K562 (cell line): ENCODE results near the gene SGK1. TPM values are rescaled to one million over a fixed set of nuclear protein-coding genes. Genes with fewer than 3 reads are reported as not detected.

Source experiments
- AFF4 ChIP-seq: sonication (generic); formaldehyde crosslinking; IDR thresholded peaks from 2 replicates; pipeline ENCODE4 v1.8.0; 2023; ENCODE audit warnings: mild to moderate bottlenecking, missing genetic modification reagents
- CBX5 ChIP-seq: IDR thresholded peaks from 2 replicates; pipeline ENCODE4 v1.6.1; 2014; ENCODE audit warnings: low read depth, borderline replicate concordance
- COPS2 ChIP-seq: fragments of 450-650 bp; conservative IDR thresholded peaks from 2 replicates; pipeline ENCODE4 v1.6.1; 2016; ENCODE audit warnings: mild to moderate bottlenecking, moderate library complexity
- ETS2 ChIP-seq: IDR thresholded peaks from 2 replicates; pipeline ENCODE4 v1.6.1; 2016; ENCODE audit warnings: borderline replicate concordance, missing genetic modification characterization, mild to moderate bottlenecking, moderate library complexity, missing compliant biosample characterization; ENCODE audit not compliant: poor library complexity, severe bottlenecking
- FOXA3 ChIP-seq, 2 experiments: fragments of 450-650 bp in 1 of 2; sonication (generic) in 1 of 2; formaldehyde crosslinking; IDR thresholded peaks in 1 of 2; conservative IDR thresholded peaks in 1 of 2; 2 replicates each; pipeline versions ENCODE4 v1.4.0 to v1.8.0; 2020 to 2022; ENCODE audit warnings: mild to moderate bottlenecking in 2 of 2, missing genetic modification reagents in 1 of 2
- GATAD2A ChIP-seq: fragments of 450-650 bp; IDR thresholded peaks from 2 replicates; pipeline ENCODE4 v1.6.1; 2017
- MLLT1 ChIP-seq, 2 experiments: fragments of 450-650 bp; IDR thresholded peaks; 2 replicates each; pipeline ENCODE4 v1.6.1; 2016
- MTA2 ChIP-seq: fragments of 450-650 bp; IDR thresholded peaks from 2 replicates; pipeline ENCODE4 v1.6.1; 2016; ENCODE audit warnings: low read depth
- POLR2A ChIP-seq: fragments of 450-650 bp; conservative IDR thresholded peaks from 2 replicates; pipeline ENCODE4 v1.6.1; 2016
- POLR3G ChIP-seq: IDR thresholded peaks from 2 replicates; pipeline ENCODE4 v1.6.1; 2011; ENCODE audit not compliant: insufficient read length, insufficient replicate concordance; ENCODE audit errors: extremely low read depth
- RBFOX2 ChIP-seq: fragments of 200-400 bp; formaldehyde crosslinking; IDR thresholded peaks from 2 replicates; pipeline ENCODE4 v1.6.1; 2017; ENCODE audit warnings: low read depth, mild to moderate bottlenecking, low read length, moderate library complexity
- SMAD3 ChIP-seq: fragments of 450-650 bp; formaldehyde crosslinking; conservative IDR thresholded peaks from 2 replicates; pipeline ENCODE4 v1.4.0; 2020; ENCODE audit warnings: mild to moderate bottlenecking
- THRA ChIP-seq: fragments of 450-650 bp; IDR thresholded peaks from 2 replicates; pipeline ENCODE4 v1.6.1; 2017; ENCODE audit warnings: mild to moderate bottlenecking, moderate library complexity
- TSHZ1 ChIP-seq: fragments of 250-450 bp; sonication (Bioruptor Pico); IDR thresholded peaks from 2 replicates; pipeline ENCODE4 v1.4.0; 2020; ENCODE audit warnings: mild to moderate bottlenecking, moderate library complexity
- U2AF1 ChIP-seq: fragments of 200-400 bp; formaldehyde crosslinking; optimal IDR thresholded peaks from 2 replicates; pipeline ENCODE3; 2017; ENCODE audit warnings: mild to moderate bottlenecking, low read depth, low read length, moderate library complexity
- polyA plus RNA-seq, 8 experiments: library from polyadenylated mRNA; depleted of rRNA in 4 of 8; stranded (reverse) in 5 of 8; unstranded in 3 of 8; fragments of >200 nt; fragmentation: Nextera tagmentation in 2 of 8; fragmentation: Illumina TruSeq in 1 of 8; extraction: Ambion mirVana in 2 of 8; extraction: Trizol in 1 of 8; gene quantifications; 2 replicates each; pipeline versions ENCODE4 v1.2.1 to v1.2.3, GENCODE V29; 2011 to 2014; ENCODE audit warnings: inconsistent platforms in 1 of 8, missing spikeins in 1 of 8
- total RNA-seq, 7 experiments: library from RNA; depleted of rRNA in 6 of 7; stranded (reverse); fragments of >200 nt in 6 of 7; fragmentation: Illumina TruSeq in 2 of 7; extraction: Trizol in 2 of 7; gene quantifications; 2 replicates each; pipeline versions ENCODE4 v1.2.1 to v1.2.3, GENCODE V29; 2011 to 2021; ENCODE audit warnings: low replicate concordance in 1 of 7

The SGK1 gene
- total and polyA plus RNA-seq, 9 of the 15 experiments (the other 6 are each of a cell fraction or from before 2014, with no cell fraction given) = 3.5 to 7.2 (median 3.9) TPM

- TF ChIP-seq CBX5 (no peak; the same call in 1 of the 2 replicates), U2AF1 (no peak), TSHZ1 (CRISPR knock-in tag) (no peak), THRA (no peak), RBFOX2 (peak; percentile 95), COPS2 (no peak), ETS2 (tag) (no peak), POLR2A (peak; percentile 97), MTA2 (no peak), FOXA3 (CRISPR knock-in tag; conservative IDR thresholded peaks at IDR 0.05 in 1 of 2, IDR thresholded peaks at IDR 0.05 in 1 of 2) (no peak), POLR3G (no peak), AFF4 (CRISPR knock-in tag) (peak; percentile 84; the same call in 1 of the 2 replicates), MLLT1 (IDR thresholded peaks at IDR 0.05) (peak; percentile 28 to 48; a peak in 2 of 4 replicates), SMAD3 (CRISPR knock-in tag) (peak; percentile 70; the same call in 1 of the 2 replicates), GATAD2A (no peak; the same call in none of the 2 replicates)
Measured at GRCh38 chr6:134174672-134175531, 143.0 kb downstream of the SGK1 start (continued).
